ENCODE measurements around the gene CHMP2A. TPM values are rescaled to one million over a fixed set of nuclear protein-coding genes. Genes with fewer than 3 reads are reported as not detected.

The CHMP2A gene
- total RNA-seq, 1 experiment from 2014 or later = 191 TPM

- H3K4me1 ChIP-seq (ENCODE audit: control insufficient read depth, insufficient read depth, low read length) = peaks cover 6% of the 10 kb centered on the region
- ATAC-seq (no peak), DNase-seq (ENCODE audit: low read depth, low spot score) (no peak)
- CTCF ChIA-PET = no interaction called here
- TF ChIP-seq, protein P1, sequence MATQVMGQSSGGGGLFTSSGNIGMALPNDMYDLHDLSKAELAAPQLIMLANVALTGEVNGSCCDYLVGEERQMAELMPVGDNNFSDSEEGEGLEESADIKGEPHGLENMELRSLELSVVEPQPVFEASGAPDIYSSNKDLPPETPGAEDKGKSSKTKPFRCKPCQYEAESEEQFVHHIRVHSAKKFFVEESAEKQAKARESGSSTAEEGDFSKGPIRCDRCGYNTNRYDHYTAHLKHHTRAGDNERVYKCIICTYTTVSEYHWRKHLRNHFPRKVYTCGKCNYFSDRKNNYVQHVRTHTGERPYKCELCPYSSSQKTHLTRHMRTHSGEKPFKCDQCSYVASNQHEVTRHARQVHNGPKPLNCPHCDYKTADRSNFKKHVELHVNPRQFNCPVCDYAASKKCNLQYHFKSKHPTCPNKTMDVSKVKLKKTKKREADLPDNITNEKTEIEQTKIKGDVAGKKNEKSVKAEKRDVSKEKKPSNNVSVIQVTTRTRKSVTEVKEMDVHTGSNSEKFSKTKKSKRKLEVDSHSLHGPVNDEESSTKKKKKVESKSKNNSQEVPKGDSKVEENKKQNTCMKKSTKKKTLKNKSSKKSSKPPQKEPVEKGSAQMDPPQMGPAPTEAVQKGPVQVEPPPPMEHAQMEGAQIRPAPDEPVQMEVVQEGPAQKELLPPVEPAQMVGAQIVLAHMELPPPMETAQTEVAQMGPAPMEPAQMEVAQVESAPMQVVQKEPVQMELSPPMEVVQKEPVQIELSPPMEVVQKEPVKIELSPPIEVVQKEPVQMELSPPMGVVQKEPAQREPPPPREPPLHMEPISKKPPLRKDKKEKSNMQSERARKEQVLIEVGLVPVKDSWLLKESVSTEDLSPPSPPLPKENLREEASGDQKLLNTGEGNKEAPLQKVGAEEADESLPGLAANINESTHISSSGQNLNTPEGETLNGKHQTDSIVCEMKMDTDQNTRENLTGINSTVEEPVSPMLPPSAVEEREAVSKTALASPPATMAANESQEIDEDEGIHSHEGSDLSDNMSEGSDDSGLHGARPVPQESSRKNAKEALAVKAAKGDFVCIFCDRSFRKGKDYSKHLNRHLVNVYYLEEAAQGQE (IDR thresholded peaks at IDR 0.05; ENCODE audit: insufficient read depth in 1 of 2, low read depth in 2 of 2, low read length in 1 of 2) = no peak
- TF ChIP-seq POLR2AphosphoS5 (IDR thresholded peaks at IDR 0.05; ENCODE audit: low read depth, low read length) (no peak), SIN3A (IDR thresholded peaks at IDR 0.05; ENCODE audit: borderline replicate concordance, insufficient read depth, low read depth, low read length) (no peak), TCF7L2 (IDR thresholded peaks at IDR 0.05; ENCODE audit: low read depth, low read length) (no peak), CTCF (IDR thresholded peaks at IDR 0.05) (no peak)
- no peaks in the 10 kb centered on the region for H3K27me3 ChIP-seq (ENCODE audit: control insufficient read depth, insufficient read depth, low read length)
- no peak overlapping the region for H3K4me3 ChIP-seq (ENCODE audit: low read depth in 2 of 2, low read length in 2 of 2)
- no peaks in the 10 kb centered on the region for H3K9me3 ChIP-seq (ENCODE audit: control insufficient read depth, insufficient read depth, low read depth, low read length)
- POLR2A ChIA-PET = no interaction called here
- no TSS peak for BruUV-seq (replicated peaks)
- intact Hi-C loops (cut with micrococcal nuclease; ENCODE audit: unreplicated experiment) = no loop called here
- no peaks in the 10 kb centered on the region for H3K36me3 ChIP-seq (ENCODE audit: control insufficient read depth, insufficient read depth, low read length)
- H3K27ac ChIP-seq (ENCODE audit: low read length) = no peak overlapping the region
- in situ Hi-C loops (cut with HindIII; ENCODE audit: low pct_unique_long_range_greater_than_20kb, low sequenced_read_pairs) = no loop called here
Observed at GRCh38 chr19:58585442-58586132, 30.7 kb upstream of the CHMP2A start.

- Histone ChIP-seq H3K27me3 (ENCODE audit: control insufficient read depth, insufficient read depth, low read length) (no peaks in the 10 kb centered on the region), H3K9me3 (ENCODE audit: control insufficient read depth, insufficient read depth, low read depth, low read length) (no peaks in the 10 kb centered on the region), H3K4me1 (ENCODE audit: control insufficient read depth, insufficient read depth, low read length) (peaks cover 6% of the 10 kb centered on the region), H3K4me3 (ENCODE audit: low read depth in 2 of 2, low read length in 2 of 2) (no peak overlapping the region), H3K27ac (ENCODE audit: low read length) (no peak overlapping the region), H3K36me3 (ENCODE audit: control insufficient read depth, insufficient read depth, low read length) (no peaks in the 10 kb centered on the region)
- DNase-seq (ENCODE audit: low read depth, low spot score) = no peak
- TF ChIP-seq POLR2AphosphoS5 (IDR thresholded peaks at IDR 0.05; ENCODE audit: low read depth, low read length) = peak; percentile 32; the same call in 1 of the 2 replicates
- TF ChIP-seq TCF7L2 (IDR thresholded peaks at IDR 0.05; ENCODE audit: low read depth, low read length) = no peak
- CTCF ChIA-PET = no interaction called here
- BruUV-seq (replicated peaks) = no TSS peak
- POLR2A ChIA-PET = no interaction called here
- in situ Hi-C loops (cut with HindIII; ENCODE audit: low pct_unique_long_range_greater_than_20kb, low sequenced_read_pairs) = no loop called here
- ATAC-seq = no peak
- intact Hi-C loops (cut with micrococcal nuclease; ENCODE audit: unreplicated experiment) = no loop called here
Observed at GRCh38 chr19:58584498-58585441, 29.9 kb upstream of the CHMP2A start.
